ENCODE results near the gene MLXIPL. TPM values are rescaled to one million over a fixed set of nuclear protein-coding genes. Genes with fewer than 3 reads are reported as not detected.
"Not testable (repeated sequence)": the region's sequence is repeated elsewhere in the genome, so short reads cannot be mapped to it uniquely, and the experiment has no call there.

Gene MLXIPL
- total RNA-seq, 2 experiments from 2014 or later, result not detected

- Mint-ChIP-seq H3K27ac (peak within 1 kb of the TSS; percentile 96), H3K36me3 (ENCODE audit: low read depth) (peaks cover 19% of the 10 kb centered on the region), H3K27me3 (no peaks in the 10 kb centered on the region), H3K4me1 (peaks cover 39% of the 10 kb centered on the region), H3K9me3 (no peaks in the 10 kb centered on the region), H3K4me3 (peak within 1 kb of the TSS; percentile 85)
- CTCF ChIA-PET, result interaction anchor here (0.6 to 1.2 kb wide), 9 partner anchors 12 to 1969 kb away, joined by 3 to 6 read pairs (median 3); partner anchors contain the start of genes BAZ1B and BCL7B
- DNase-seq, result peak; percentile 99
- POLR2A ChIA-PET, result interaction anchor here (0.7 to 3.8 kb wide), 9 partner anchors 9 to 160 kb away, joined by 3 to 42 read pairs (median 8); partner anchors contain the start of genes ABHD11, BAZ1B and BCL7B
Measured at GRCh38 chr7:73578342-73579128, 45.8 kb downstream of the MLXIPL start, which contains the start of gene TBL2. Gene TBL2 (minus strand): TSS chr7:73578579. CDS start chr7:73578549, 30 bp downstream.

GRCh38 chr7:73577627-73578341 is 46.5 kb downstream of the MLXIPL start:
- Mint-ChIP-seq H3K36me3 (ENCODE audit: low read depth) (peaks cover 26% of the 10 kb centered on the region), H3K27ac (peak overlapping the region; percentile 76)

DNA sequence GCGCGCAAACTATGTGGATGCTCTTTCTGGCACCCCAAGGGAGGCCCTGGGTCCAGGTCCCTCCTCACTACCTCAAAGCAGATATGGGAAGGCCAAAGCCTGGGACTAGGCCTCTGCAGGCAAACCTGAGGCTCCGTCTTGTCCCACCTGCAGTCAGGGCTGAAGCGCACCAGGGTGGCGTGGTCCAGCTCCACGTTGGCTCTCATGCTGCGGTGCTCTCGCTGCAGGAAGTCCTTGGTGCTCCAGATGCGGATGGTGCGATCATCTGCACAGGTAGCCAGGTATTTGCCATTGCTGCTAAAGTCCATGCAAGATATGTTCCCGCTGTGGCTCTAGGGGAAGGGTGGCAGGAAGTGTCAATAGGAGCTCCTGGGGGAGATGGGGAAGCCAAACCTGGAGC is 50.5 kb downstream of the MLXIPL start:
- Mint-ChIP-seq H3K36me3 (ENCODE audit: low read depth) (peaks cover 56% of the 10 kb centered on the region), H3K9me3 (no peaks in the 10 kb centered on the region), H3K4me1 (peaks cover 23% of the 10 kb centered on the region), H3K4me3 (no peak overlapping the region), H3K27me3 (no peaks in the 10 kb centered on the region), H3K27ac (no peak overlapping the region)
- CTCF ChIA-PET, result no interaction called here
- no peak for DNase-seq
- POLR2A ChIA-PET, result interaction anchor here (1.0 kb wide), 1 partner anchor 17 kb away, joined by 3 read pairs; no protein-coding TSS in a partner anchor

More at GRCh38 chr7:73577627-73578341, 46.5 kb downstream of the MLXIPL start:
- CTCF ChIA-PET, result interaction anchor here (0.6 to 1.3 kb wide), 10 partner anchors 12 to 1969 kb away, joined by 3 to 6 read pairs (median 3); partner anchors contain the start of genes BAZ1B and BCL7B
- no peak for DNase-seq
- Mint-ChIP-seq H3K4me1 (peaks cover 39% of the 10 kb centered on the region), H3K27me3 (no peaks in the 10 kb centered on the region), H3K4me3 (peak overlapping the region; percentile 85), H3K9me3 (no peaks in the 10 kb centered on the region)
- POLR2A ChIA-PET, result interaction anchor here (1.0 to 3.8 kb wide), 8 partner anchors 10 to 161 kb away, joined by 3 to 42 read pairs (median 8); partner anchors contain the start of genes ABHD11, BAZ1B and BCL7B

DNA sequence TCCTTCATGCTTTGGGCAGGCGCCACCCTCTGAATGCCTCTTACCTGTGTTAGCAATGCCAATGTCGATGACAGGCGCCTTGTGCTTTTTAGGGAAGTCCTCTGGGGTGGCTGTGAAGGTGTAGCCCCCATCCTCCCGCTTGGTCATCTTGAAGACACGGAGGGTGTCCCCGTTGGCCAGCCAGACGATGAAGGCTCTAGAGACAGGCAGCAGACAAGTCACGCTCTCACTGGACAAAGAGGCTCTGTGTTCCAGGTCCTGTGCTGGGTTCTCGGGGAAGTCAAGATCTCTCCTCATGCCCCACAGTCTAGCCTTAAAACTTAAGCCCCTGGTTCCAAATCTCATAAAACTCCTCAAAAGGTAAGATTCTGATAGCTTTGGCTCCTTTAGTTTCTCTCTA is 51.0 kb downstream of the MLXIPL start:
- peaks cover 55% of the 10 kb centered on the region for H3K36me3 Mint-ChIP-seq (ENCODE audit: low read depth)
- H3K4me1 Mint-ChIP-seq, result peaks cover 22% of the 10 kb centered on the region
- CTCF ChIA-PET, result no interaction called here
- no peaks in the 10 kb centered on the region for H3K27me3 Mint-ChIP-seq
- no peak for DNase-seq
- H3K4me3 Mint-ChIP-seq, result no peak overlapping the region
- no peaks in the 10 kb centered on the region for H3K9me3 Mint-ChIP-seq
- POLR2A ChIA-PET, result no interaction called here
- no peak overlapping the region for H3K27ac Mint-ChIP-seq

DNA sequence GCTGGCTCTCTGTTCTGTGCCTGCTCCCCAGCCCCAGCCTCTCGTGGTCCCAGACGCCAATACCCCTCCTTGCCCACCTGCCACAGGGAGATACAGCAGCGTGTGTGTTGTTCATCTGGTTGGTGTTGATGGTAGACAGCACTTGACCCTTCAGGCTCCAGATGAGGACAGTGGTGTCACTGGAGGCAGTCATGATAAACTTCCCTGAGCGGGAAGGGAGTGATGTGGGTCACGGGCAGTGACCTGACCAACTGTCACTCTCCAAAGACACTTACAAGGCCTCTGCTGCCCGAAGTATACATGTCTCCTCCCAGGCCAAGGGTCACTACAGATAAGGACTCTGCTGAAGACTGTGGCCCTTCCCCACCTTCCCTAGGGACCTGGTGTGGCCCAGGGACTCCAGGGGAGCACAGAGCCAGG is 51.5 kb downstream of the MLXIPL start:
- POLR2A ChIA-PET, result no interaction called here
- peaks cover 26% of the 10 kb centered on the region for H3K4me1 Mint-ChIP-seq
- DNase-seq, result no peak
- peaks cover 54% of the 10 kb centered on the region for H3K36me3 Mint-ChIP-seq (ENCODE audit: low read depth)
- H3K27me3 Mint-ChIP-seq, result no peaks in the 10 kb centered on the region
- H3K27ac Mint-ChIP-seq, result no peak overlapping the region
- CTCF ChIA-PET, result no interaction called here
- H3K4me3 Mint-ChIP-seq, result no peak overlapping the region
- H3K9me3 Mint-ChIP-seq, result no peaks in the 10 kb centered on the region

- no peak for DNase-seq
- CTCF ChIA-PET, result no interaction called here
- Mint-ChIP-seq H3K36me3 (ENCODE audit: low read depth) (peaks cover 51% of the 10 kb centered on the region), H3K27ac (no peak overlapping the region), H3K27me3 (no peaks in the 10 kb centered on the region), H3K4me3 (no peak overlapping the region), H3K9me3 (no peaks in the 10 kb centered on the region), H3K4me1 (peaks cover 25% of the 10 kb centered on the region)
- POLR2A ChIA-PET, result no interaction called here
Measured at GRCh38 chr7:73570977-73571376, 53.3 kb downstream of the MLXIPL start.

GRCh38 chr7:73570521-73570920 is 53.8 kb downstream of the MLXIPL start:
- Mint-ChIP-seq H3K36me3 (ENCODE audit: low read depth) (peaks cover 51% of the 10 kb centered on the region), H3K9me3 (no peaks in the 10 kb centered on the region), H3K27ac (no peak overlapping the region), H3K4me3 (no peak overlapping the region), H3K4me1 (peaks cover 29% of the 10 kb centered on the region), H3K27me3 (no peaks in the 10 kb centered on the region)
- ChIA-PET POLR2A (no interaction called here), CTCF (no interaction called here)
- DNase-seq, result no peak

DNA sequence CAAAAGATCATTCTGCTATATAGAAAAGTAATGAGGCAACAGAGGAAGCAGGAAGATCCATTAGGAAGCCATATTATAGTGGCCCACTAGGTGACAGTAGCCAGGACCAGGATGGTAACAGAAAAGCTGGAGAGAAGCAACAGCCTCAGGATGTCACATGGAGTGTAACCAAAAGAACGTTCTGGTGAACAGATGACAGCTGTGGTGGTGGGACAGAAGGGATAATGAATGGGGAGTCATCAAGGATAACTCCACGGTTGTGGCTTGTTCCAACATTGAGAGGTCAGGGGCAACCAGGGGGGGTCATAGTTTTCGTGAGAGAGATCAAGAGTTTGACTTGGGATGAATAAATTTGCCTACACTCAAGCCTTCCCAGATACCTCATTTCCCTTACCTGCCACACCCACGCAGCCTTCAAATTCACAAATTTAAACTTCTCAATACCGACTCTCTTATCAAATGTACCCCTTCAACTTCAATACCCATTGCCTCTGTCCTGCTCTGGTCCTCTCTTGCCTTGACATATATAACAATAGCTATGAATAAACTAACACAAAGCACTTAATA is 55.2 kb downstream of the MLXIPL start:
- no peak for DNase-seq
- POLR2A ChIA-PET, result interaction anchor here (1.6 to 2.9 kb wide), 2 partner anchors 9 to 12 kb away, joined by 4 to 10 read pairs; partner anchors contain the start of genes BCL7B and TBL2
- H3K4me3 Mint-ChIP-seq, result no peak overlapping the region
- H3K4me1 Mint-ChIP-seq, result peaks cover 29% of the 10 kb centered on the region
- H3K36me3 Mint-ChIP-seq (ENCODE audit: low read depth), result peaks cover 43% of the 10 kb centered on the region
- no peaks in the 10 kb centered on the region for H3K9me3 Mint-ChIP-seq
- H3K27ac Mint-ChIP-seq, result peak overlapping the region; percentile 11
- CTCF ChIA-PET, result no interaction called here
- no peaks in the 10 kb centered on the region for H3K27me3 Mint-ChIP-seq

DNA sequence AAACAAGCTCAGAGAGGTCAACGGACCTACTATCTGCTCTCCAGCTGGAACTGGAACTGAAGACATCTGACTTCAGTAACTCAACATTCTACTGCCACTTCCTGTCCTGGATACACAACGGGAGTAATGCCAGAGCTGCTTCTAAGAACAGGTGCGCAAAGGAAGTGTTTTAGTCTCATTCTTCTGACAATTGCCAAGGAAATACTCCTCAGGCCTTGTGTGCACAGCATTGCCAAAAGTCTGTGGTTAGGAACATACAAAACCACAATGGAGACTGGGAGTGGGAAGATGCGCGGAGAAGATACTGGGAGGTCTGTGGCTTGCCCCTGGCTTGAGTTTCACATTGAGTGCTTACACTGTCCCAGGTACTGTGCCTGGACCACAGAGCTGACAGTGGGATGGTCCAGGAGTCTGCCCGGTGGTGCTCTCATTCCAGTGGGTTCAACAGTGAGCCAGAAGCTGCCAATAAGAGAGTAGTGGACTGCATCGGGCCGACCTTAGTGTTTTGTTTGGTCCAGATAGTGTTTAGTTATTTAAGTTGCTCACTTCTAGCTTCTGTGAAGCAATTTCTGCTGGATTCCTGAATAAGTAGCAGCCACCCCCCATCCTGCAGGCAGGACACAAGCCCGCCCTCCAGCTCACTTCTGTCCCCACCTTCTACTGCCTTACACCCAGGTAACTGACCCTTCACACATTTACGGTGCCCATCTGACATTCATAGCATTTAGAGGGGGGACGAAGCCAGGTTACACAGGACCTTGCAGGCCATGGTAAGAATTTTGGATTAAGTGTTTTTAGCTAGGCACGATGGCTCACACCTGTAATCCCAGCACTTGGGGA is 56.3 kb downstream of the MLXIPL start:
- H3K9me3 Mint-ChIP-seq, result no peaks in the 10 kb centered on the region
- CTCF ChIA-PET, result interaction anchor here (1.5 kb wide), 1 partner anchor 167 kb away, joined by 4 read pairs; no protein-coding TSS in a partner anchor
- POLR2A ChIA-PET, result interaction anchor here (0.8 to 4.4 kb wide), 5 partner anchors 10 to 49 kb away, joined by 3 to 18 read pairs (median 4); partner anchors contain the start of genes BAZ1B, BCL7B and TBL2
- no peaks in the 10 kb centered on the region for H3K27me3 Mint-ChIP-seq
- peaks cover 33% of the 10 kb centered on the region for H3K36me3 Mint-ChIP-seq (ENCODE audit: low read depth)
- peak overlapping the region; percentile 11 for H3K27ac Mint-ChIP-seq
- DNase-seq, result no peak
- no peak overlapping the region for H3K4me3 Mint-ChIP-seq
- H3K4me1 Mint-ChIP-seq, result peaks cover 29% of the 10 kb centered on the region

GRCh38 chr7:73567140-73567539 is 57.2 kb downstream of the MLXIPL start:
- H3K4me3 Mint-ChIP-seq, result no peak overlapping the region
- ChIA-PET CTCF (interaction anchor here (1.4 to 1.6 kb wide), 3 partner anchors 47 to 168 kb away, joined by 4 to 6 read pairs (median 6); no protein-coding TSS in a partner anchor), POLR2A (interaction anchor here (0.8 to 4.4 kb wide), 7 partner anchors 10 to 48 kb away, joined by 3 to 27 read pairs (median 18); partner anchors contain the start of genes BAZ1B, BCL7B and TBL2)
- H3K9me3 Mint-ChIP-seq, result no peaks in the 10 kb centered on the region
- peaks cover 29% of the 10 kb centered on the region for H3K4me1 Mint-ChIP-seq
- H3K27me3 Mint-ChIP-seq, result no peaks in the 10 kb centered on the region
- DNase-seq, result no peak
- no peak overlapping the region for H3K27ac Mint-ChIP-seq
- peaks cover 24% of the 10 kb centered on the region for H3K36me3 Mint-ChIP-seq (ENCODE audit: low read depth)

DNA sequence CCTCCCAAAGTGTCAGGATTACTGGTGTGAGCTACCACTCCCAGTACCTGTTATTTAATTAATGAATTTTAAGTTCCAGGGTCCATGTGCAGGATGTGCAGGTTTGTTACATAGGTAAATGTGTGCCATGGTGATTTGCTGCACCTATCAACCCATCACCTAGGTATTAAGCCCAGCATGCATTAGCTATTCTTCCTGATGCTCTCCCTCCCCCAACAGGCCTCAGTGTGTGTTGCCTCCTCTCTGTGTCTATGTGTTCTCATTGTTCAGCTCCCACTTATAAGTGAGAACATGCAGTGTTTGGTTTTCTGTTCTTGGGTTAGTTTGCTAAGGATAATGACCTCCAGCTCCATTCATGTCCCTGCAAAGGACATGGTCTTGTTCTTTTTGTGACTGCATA is 57.9 kb downstream of the MLXIPL start:
- H3K4me3 Mint-ChIP-seq, result peak overlapping the region; percentile 69
- H3K36me3 Mint-ChIP-seq (ENCODE audit: low read depth), result peaks cover 19% of the 10 kb centered on the region
- not testable (repeated sequence) for DNase-seq, H3K9me3 Mint-ChIP-seq, H3K27me3 Mint-ChIP-seq
- H3K27ac Mint-ChIP-seq, result peak overlapping the region; percentile 64
- H3K4me1 Mint-ChIP-seq, result peaks cover 32% of the 10 kb centered on the region
- ChIA-PET CTCF (interaction anchor here (1.0 to 1.6 kb wide), 4 partner anchors 12 to 168 kb away, joined by 3 to 6 read pairs (median 5); partner anchors contain the start of genes BAZ1B and TBL2), POLR2A (interaction anchor here (0.8 to 4.4 kb wide), 10 partner anchors 9 to 89 kb away, joined by 3 to 27 read pairs (median 8); partner anchors contain the start of genes BAZ1B, BCL7B and TBL2)
